Suprapubic skin (tissue), 4 donors: ENCODE measurements around the gene FLOT2. TPM values are rescaled to one million over a fixed set of nuclear protein-coding genes. Genes with fewer than 3 reads are reported as not detected.

Source experiments
- DNase-seq, 2 donors: peaks; one replicate each; pipeline ENCODE4 v3.0.0-alpha.2; 2019; ENCODE audit warnings: low spot score in 2 of 2
- H3K27ac ChIP-seq: fragments of 200-600 bp; sonication (generic); one replicate; pipeline ENCODE4 v1.5.1; 2019
- H3K27me3 ChIP-seq: fragments of 200-600 bp; sonication (generic); one replicate; pipeline ENCODE4 v1.5.1; 2019
- H3K36me3 ChIP-seq: fragments of 200-600 bp; sonication (generic); one replicate; pipeline ENCODE4 v1.5.1; 2019
- H3K4me1 ChIP-seq: fragments of 200-600 bp; sonication (generic); one replicate; pipeline ENCODE4 v1.5.1; 2019
- H3K4me3 ChIP-seq: fragments of 200-600 bp; sonication (generic); one replicate; pipeline ENCODE4 v1.5.1; 2019; ENCODE audit warnings: mild to moderate bottlenecking
- H3K9me3 ChIP-seq: fragments of 200-600 bp; sonication (generic); one replicate; pipeline ENCODE4 v1.5.1; 2019
- CTCF ChIP-seq, 2 donors: fragments of 200-600 bp in 1 of 2; fragments of 450-650 bp in 1 of 2; sonication (generic) in 1 of 2; IDR thresholded peaks; one replicate each; pipeline ENCODE4 v1.5.1; 2016 to 2019; ENCODE audit warnings: antibody characterized with exemption in 2 of 2, mild to moderate bottlenecking in 1 of 2, moderate library complexity in 1 of 2
- EP300 ChIP-seq: sonication (generic); formaldehyde crosslinking; IDR thresholded peaks from one replicate; pipeline ENCODE4 v1.6.1; 2017; ENCODE audit warnings: antibody characterized with exemption
- POLR2A ChIP-seq, 2 donors: fragments of 450-650 bp; IDR thresholded peaks; one replicate each; pipeline ENCODE4 v1.6.1; 2017; ENCODE audit warnings: antibody characterized with exemption in 2 of 2, mild to moderate bottlenecking in 2 of 2, moderate library complexity in 2 of 2
- POLR2AphosphoS5 ChIP-seq, 3 donors: sonication (generic); formaldehyde crosslinking; IDR thresholded peaks; one replicate each; pipeline ENCODE4 v1.6.1; 2017; ENCODE audit warnings: antibody characterized with exemption in 3 of 3
- WGBS: methylation state at CpG from one replicate; pipeline ENCODE4 v1.1.5; 2018; 5-methylcytosine and 5-hydroxymethylcytosine counted together
- total RNA-seq, 4 donors: library from RNA; depleted of rRNA; stranded (reverse); fragments of >200 nt; gene quantifications; one replicate each; pipeline ENCODE4 v1.1.0, GENCODE V29; 2016

Gene FLOT2
- total RNA-seq, 4 donors from 2014 or later: 41.7 to 57.5 (median 52.3) TPM

GRCh38 chr17:28875848-28876550 lies 21.5 kb downstream of the FLOT2 start:
- no peak overlapping the region for H3K4me3 ChIP-seq
- no peak overlapping the region for H3K27ac ChIP-seq
- no peaks in the 10 kb centered on the region for H3K9me3 ChIP-seq
- H3K4me1 ChIP-seq: no peaks in the 10 kb centered on the region
- H3K36me3 ChIP-seq: peaks cover 26% of the 10 kb centered on the region
- 45% methylated on average over 1 of the region's 1 CpG for WGBS
- no peak for DNase-seq
- H3K27me3 ChIP-seq: no peaks in the 10 kb centered on the region
- TF ChIP-seq EP300 (no peak), CTCF (IDR thresholded peaks at IDR 0.05) (no peak), POLR2AphosphoS5 (IDR thresholded peaks at IDR 0.05) (no peak), POLR2A (IDR thresholded peaks at IDR 0.05) (no peak)

- DNase-seq: no peak
- TF ChIP-seq CTCF (IDR thresholded peaks at IDR 0.05) (no peak), EP300 (no peak), POLR2AphosphoS5 (IDR thresholded peaks at IDR 0.05) (no peak), POLR2A (IDR thresholded peaks at IDR 0.05) (no peak)
- H3K9me3 ChIP-seq: no peaks in the 10 kb centered on the region
- WGBS: 64% methylated on average over 3 of the region's 3 CpGs
- H3K27me3 ChIP-seq: no peaks in the 10 kb centered on the region
- H3K4me3 ChIP-seq: no peak overlapping the region
- H3K36me3 ChIP-seq: peaks cover 13% of the 10 kb centered on the region
- H3K27ac ChIP-seq: no peak overlapping the region
- no peaks in the 10 kb centered on the region for H3K4me1 ChIP-seq
Measured at GRCh38 chr17:28874750-28875149, 22.8 kb downstream of the FLOT2 start.

GRCh38 chr17:28873839-28874238 lies 23.7 kb downstream of the FLOT2 start:
- Histone ChIP-seq H3K36me3 (peaks cover 4% of the 10 kb centered on the region), H3K27ac (no peak overlapping the region), H3K27me3 (no peaks in the 10 kb centered on the region), H3K4me3 (no peak overlapping the region), H3K9me3 (no peaks in the 10 kb centered on the region), H3K4me1 (no peaks in the 10 kb centered on the region)
- no peak for TF ChIP-seq CTCF (IDR thresholded peaks at IDR 0.05)
- no peak for DNase-seq
- 86% methylated on average over 7 of the region's 7 CpGs for WGBS

- Histone ChIP-seq H3K36me3 (no peaks in the 10 kb centered on the region), H3K27ac (no peak overlapping the region)
- 97% methylated on average over 5 of the region's 6 CpGs for WGBS
Measured at GRCh38 chr17:28871056-28871579, 26.4 kb downstream of the FLOT2 start.

More at GRCh38 chr17:28871056-28871579, 26.4 kb downstream of the FLOT2 start:
- H3K9me3 ChIP-seq: no peaks in the 10 kb centered on the region
- no peaks in the 10 kb centered on the region for H3K27me3 ChIP-seq
- no peaks in the 10 kb centered on the region for H3K4me1 ChIP-seq
- no peak for TF ChIP-seq POLR2AphosphoS5 (IDR thresholded peaks at IDR 0.05)
- no peak for TF ChIP-seq POLR2A (IDR thresholded peaks at IDR 0.05)
- TF ChIP-seq EP300: no peak
- TF ChIP-seq CTCF (IDR thresholded peaks at IDR 0.05): no peak
- H3K4me3 ChIP-seq: no peak overlapping the region
- no peak for DNase-seq
